ENCODE results near the gene JCAD. TPM values are rescaled to one million over a fixed set of nuclear protein-coding genes. Genes with fewer than 3 reads are reported as not detected.

Gene JCAD
- total and polyA plus RNA-seq, 2 of the 8 experiments (the other 6 are each of a cell fraction or from before 2014, with no cell fraction given), result 0.56 to 5.2 TPM

DNA sequence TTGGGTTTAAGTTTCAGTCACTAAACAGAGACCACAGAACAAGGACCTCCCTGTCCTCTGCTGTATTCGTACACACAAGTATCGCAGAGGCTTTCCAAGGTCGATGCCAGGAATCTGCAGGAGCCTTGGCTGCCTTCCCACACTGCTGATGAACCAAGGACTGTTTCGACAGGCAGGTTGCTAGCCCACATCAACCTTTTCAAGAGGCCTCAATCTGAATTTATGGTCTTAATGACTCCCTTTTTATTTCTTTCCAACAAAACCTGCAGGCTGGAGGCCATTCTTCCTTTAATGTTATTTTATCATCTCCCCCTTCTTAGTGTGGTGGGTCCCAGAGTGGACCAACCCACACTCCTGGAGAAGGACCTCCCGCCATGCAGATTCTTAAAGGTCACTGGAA lies 45.6 kb downstream of the JCAD start:
- H3K4me2 ChIP-seq (ENCODE audit: insufficient read depth in 1 of 2, low read depth in 2 of 2, low read length in 2 of 2), result no peak overlapping the region
- H2AFZ ChIP-seq (ENCODE audit: low read length), result no peak overlapping the region
- no peaks in the 10 kb centered on the region for H4K20me1 ChIP-seq (replicated peaks in 1 of 2; ENCODE audit: control insufficient read depth in 1 of 2, insufficient read depth in 2 of 2, low read length in 2 of 2)
- peak overlapping the region; percentile 48; the same call in 1 of the 2 replicates for H2BK20ac ChIP-seq (ENCODE audit: low read length)
- WGBS, 2 experiments (ENCODE audit: extremely low coverage in 1 of 2, insufficient coverage in 1 of 2, insufficient read length in 1 of 2, insufficient replicate concordance in 2 of 2, low coverage in 1 of 2, low lambda C conversion rate in 2 of 2, missing lambda C conversion rate in 1 of 2), result 87% methylated on average over 5 of the region's 5 CpGs; no CpG with 5 or more reads in 1 of the 2 experiments
- H2BK120ac ChIP-seq (replicated peaks; ENCODE audit: low read depth, low read length), result no peak overlapping the region
- no peak overlapping the region for H3K9ac ChIP-seq (replicated peaks in 1 of 4; ENCODE audit: extremely low read depth in 1 of 4, low read depth in 3 of 4, low read length in 3 of 4)
- H2BK12ac ChIP-seq (ENCODE audit: low read depth, low read length), result no peak overlapping the region
- H3K4me3 ChIP-seq (ENCODE audit: extremely low read depth in 1 of 4, insufficient read depth in 2 of 4, low read depth in 3 of 4, low read length in 4 of 4), result no peak overlapping the region
- H3K79me2 ChIP-seq (ENCODE audit: control insufficient read depth in 1 of 2, insufficient read depth in 2 of 2, low read length in 2 of 2), result no peaks in the 10 kb centered on the region
- no peaks in the 10 kb centered on the region for H3K9me3 ChIP-seq (ENCODE audit: insufficient read depth in 2 of 2, low read depth in 1 of 2, low read length in 1 of 2)
- no peak overlapping the region for H3K56ac ChIP-seq (replicated peaks; ENCODE audit: insufficient read length, low read depth, low read length)
- H2BK5ac ChIP-seq (ENCODE audit: low read depth, low read length), result no peak overlapping the region
- CTCF ChIA-PET (ENCODE audit: partially characterized antibody), result interaction anchor here (0.6 to 5.9 kb wide), 4 partner anchors 11 to 25 kb away, joined by 3 to 65 read pairs (median 4); no protein-coding TSS in a partner anchor
- no peak overlapping the region for H2AK5ac ChIP-seq (ENCODE audit: low read depth, low read length)
- H3K14ac ChIP-seq (ENCODE audit: insufficient read length), result no peak overlapping the region
- no peak overlapping the region for H3K4ac ChIP-seq (replicated peaks; ENCODE audit: insufficient read length, low read depth, low read length)
- no peaks in the 10 kb centered on the region; a peak in 1 of 7 replicates for H3K4me1 ChIP-seq (replicated peaks in 1 of 4; ENCODE audit: control insufficient read depth in 3 of 4, insufficient read depth in 4 of 4, low read length in 3 of 4)
- no peak overlapping the region for H3K27ac ChIP-seq (ENCODE audit: low read depth, low read length)
- FAIRE-seq (no peak), DNase-seq (ENCODE audit: low read depth in 1 of 2, low spot score in 2 of 2) (no peak)
- H4K8ac ChIP-seq (ENCODE audit: extremely low read depth, insufficient read depth, low read length), result no peak overlapping the region
- no peaks in the 10 kb centered on the region for H3K27me3 ChIP-seq (replicated peaks in 1 of 4; ENCODE audit: control insufficient read depth in 3 of 4, extremely low read depth in 1 of 4, insufficient read depth in 3 of 4, low read length in 3 of 4)
- H4K91ac ChIP-seq (replicated peaks; ENCODE audit: insufficient read length, low read length), result no peak overlapping the region
- H3K23ac ChIP-seq (ENCODE audit: insufficient read length), result no peak overlapping the region
- H3K79me1 ChIP-seq (ENCODE audit: low read depth, low read length), result no peaks in the 10 kb centered on the region
- H4K5ac ChIP-seq (ENCODE audit: insufficient read length, low read depth, low read length), result no peak overlapping the region
- TF ChIP-seq RXRA (IDR thresholded peaks at IDR 0.05; ENCODE audit: insufficient read depth, low read depth, low read length) (no peak), ASH2L (IDR thresholded peaks at IDR 0.05; ENCODE audit: low read length) (no peak), EP300 (IDR thresholded peaks at IDR 0.05; ENCODE audit: borderline replicate concordance in 1 of 2, low read depth in 2 of 2, low read length in 2 of 2) (no peak), JUN (IDR thresholded peaks at IDR 0.05; ENCODE audit: low read depth, low read length) (no peak), YY1 (IDR thresholded peaks at IDR 0.05; ENCODE audit: low read depth, low read length) (no peak), KDM5A (IDR thresholded peaks at IDR 0.05; ENCODE audit: low read length) (no peak), SIRT6 (IDR thresholded peaks at IDR 0.05; ENCODE audit: low read length) (no peak), RNF2 (IDR thresholded peaks at IDR 0.05; ENCODE audit: borderline replicate concordance, low read depth, low read length, missing control alignments, poor library complexity, severe bottlenecking) (no peak), EGR1 (IDR thresholded peaks at IDR 0.05; ENCODE audit: borderline replicate concordance, low read depth, low read length) (no peak)
- TF ChIP-seq, protein P1, sequence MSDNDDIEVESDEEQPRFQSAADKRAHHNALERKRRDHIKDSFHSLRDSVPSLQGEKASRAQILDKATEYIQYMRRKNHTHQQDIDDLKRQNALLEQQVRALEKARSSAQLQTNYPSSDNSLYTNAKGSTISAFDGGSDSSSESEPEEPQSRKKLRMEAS (IDR thresholded peaks at IDR 0.05), result no peak
- POLR2A ChIA-PET (ENCODE audit: partially characterized antibody), result interaction anchor here (1.4 kb wide), 1 partner anchor 220 kb away, joined by 3 read pairs; no protein-coding TSS in a partner anchor
- no peak overlapping the region for H2BK15ac ChIP-seq (ENCODE audit: low read length)
- no peaks in the 10 kb centered on the region for H3K23me2 ChIP-seq (ENCODE audit: low read depth, low read length)
- H3K18ac ChIP-seq (ENCODE audit: extremely low read depth, low read length), result no peak overlapping the region
- H3K36me3 ChIP-seq (ENCODE audit: control insufficient read depth in 2 of 4, insufficient read depth in 4 of 4, low read length in 3 of 4), result no peaks in the 10 kb centered on the region
